ENCODE measurements around the gene CYB561A3.
"Not testable (repeated sequence)": the region's sequence is repeated elsewhere in the genome, so short reads cannot be mapped to it uniquely, and the experiment has no call there.

Gene CYB561A3

GRCh38 chr11:61361741-61362541, at the start of gene CYB561A3, which contains the start of gene TMEM138:
CYB561A3 (minus strand) TSS chr11:61361882; CDS start chr11:61356713, 5,169 bp downstream.
TMEM138 (plus strand) TSS chr11:61362374; CDS start chr11:61364391, 2,017 bp downstream.
- in situ Hi-C loops (cut with MboI; ENCODE audit: low sequenced_read_pairs) = no loop called here

GRCh38 chr11:61406991-61407728, 45.5 kb upstream of the CYB561A3 start:
- in situ Hi-C loops (cut with MboI; ENCODE audit: low sequenced_read_pairs) = no loop called here

- in situ Hi-C loops (cut with MboI; ENCODE audit: low sequenced_read_pairs) = no loop called here
These were observed 44.4 kb upstream of the CYB561A3 start for GRCh38 chr11:61406067-61406466.

GRCh38 chr11:61404641-61405040, 43.0 kb upstream of the CYB561A3 start:
- in situ Hi-C loops (cut with MboI; ENCODE audit: low sequenced_read_pairs) = no loop called here

- in situ Hi-C loops (cut with MboI; ENCODE audit: low sequenced_read_pairs) = no loop called here
These were observed 42.4 kb upstream of the CYB561A3 start for GRCh38 chr11:61404103-61404502.

- in situ Hi-C loops (cut with MboI; ENCODE audit: low sequenced_read_pairs) = no loop called here
These were observed 42.0 kb upstream of the CYB561A3 start for GRCh38 chr11:61403658-61404057.

GRCh38 chr11:61401573-61401972, 39.9 kb upstream of the CYB561A3 start:
- in situ Hi-C loops (cut with MboI; ENCODE audit: low sequenced_read_pairs) = no loop called here

GRCh38 chr11:61401173-61401572, 39.5 kb upstream of the CYB561A3 start:
- in situ Hi-C loops (cut with MboI; ENCODE audit: low sequenced_read_pairs) = no loop called here

GRCh38 chr11:61392981-61393595, 31.4 kb upstream of the CYB561A3 start:
- in situ Hi-C loops (cut with MboI; ENCODE audit: low sequenced_read_pairs) = no loop called here

- in situ Hi-C loops (cut with MboI; ENCODE audit: low sequenced_read_pairs) = no loop called here
These were observed 28.5 kb upstream of the CYB561A3 start for GRCh38 chr11:61390161-61390560.

- in situ Hi-C loops (cut with MboI; ENCODE audit: low sequenced_read_pairs) = no loop called here
These were observed 22.9 kb upstream of the CYB561A3 start for GRCh38 chr11:61384271-61385242.

GRCh38 chr11:61383859-61384258, 22.2 kb upstream of the CYB561A3 start:
- in situ Hi-C loops (cut with MboI; ENCODE audit: low sequenced_read_pairs) = not testable (repeated sequence)

GRCh38 chr11:61380884-61381283, 19.2 kb upstream of the CYB561A3 start:
- in situ Hi-C loops (cut with MboI; ENCODE audit: low sequenced_read_pairs) = no loop called here

- in situ Hi-C loops (cut with MboI; ENCODE audit: low sequenced_read_pairs) = no loop called here
These were observed 17.1 kb upstream of the CYB561A3 start for GRCh38 chr11:61378713-61379313.

GRCh38 chr11:61377461-61378160, 15.9 kb upstream of the CYB561A3 start:
- in situ Hi-C loops (cut with MboI; ENCODE audit: low sequenced_read_pairs) = no loop called here

- in situ Hi-C loops (cut with MboI; ENCODE audit: low sequenced_read_pairs) = no loop called here
These were observed 14.1 kb upstream of the CYB561A3 start for GRCh38 chr11:61375761-61376108.

GRCh38 chr11:61372659-61373420, 11.2 kb upstream of the CYB561A3 start:
- in situ Hi-C loops (cut with MboI; ENCODE audit: low sequenced_read_pairs) = no loop called here

GRCh38 chr11:61370349-61371005, 8.8 kb upstream of the CYB561A3 start:
- in situ Hi-C loops (cut with MboI; ENCODE audit: low sequenced_read_pairs) = no loop called here
